Measurements from ENCODE around the gene CCDC88C.

CCDC88C gene

GRCh38 chr14:91283666-91284065, 134.0 kb downstream of the CCDC88C start:
- Histone ChIP-seq H3K9me3 (no peaks in the 10 kb centered on the region), H3K27ac (no peak overlapping the region), H3K27me3 (no peaks in the 10 kb centered on the region), H3K4me3 (no peak overlapping the region), H3K4me1 (peaks cover 0 to 21% (median 10%) of the 10 kb centered on the region in 4 donors), H3K36me3 (no peaks in the 10 kb centered on the region)
- intact Hi-C loops (cut with DNase I; ENCODE audit: low total_unique reads) = loop anchor here (10.0 kb wide), 1 partner anchor 369 kb away; no protein-coding TSS in a partner anchor
- no peak for TF ChIP-seq CTCF (IDR thresholded peaks at IDR 0.05)
- no peak for DNase-seq

- no peaks in the 10 kb centered on the region for H3K36me3 ChIP-seq
- no peak overlapping the region for H3K4me3 ChIP-seq
- H3K27ac ChIP-seq = no peak overlapping the region
- no peak for DNase-seq
- no peaks in the 10 kb centered on the region for H3K27me3 ChIP-seq
- H3K4me1 ChIP-seq = peaks cover 0 to 21% (median 10%) of the 10 kb centered on the region in 4 donors
- H3K9me3 ChIP-seq = no peaks in the 10 kb centered on the region
- TF ChIP-seq CTCF (IDR thresholded peaks at IDR 0.05) = no peak
- intact Hi-C loops (cut with DNase I; ENCODE audit: low total_unique reads) = loop anchor here (10.0 kb wide), 1 partner anchor 368 kb away; no protein-coding TSS in a partner anchor
Observed at GRCh38 chr14:91282954-91283645, 134.5 kb downstream of the CCDC88C start.

GRCh38 chr14:91281346-91281745, 136.3 kb downstream of the CCDC88C start:
- H3K36me3 ChIP-seq = no peaks in the 10 kb centered on the region
- no peak overlapping the region for H3K4me3 ChIP-seq
- TF ChIP-seq CTCF (IDR thresholded peaks at IDR 0.05) = no peak
- no peaks in the 10 kb centered on the region for H3K9me3 ChIP-seq
- peaks cover 0 to 21% (median 10%) of the 10 kb centered on the region in 4 donors for H3K4me1 ChIP-seq
- no peak for DNase-seq
- H3K27ac ChIP-seq = no peak overlapping the region
- H3K27me3 ChIP-seq = no peaks in the 10 kb centered on the region
- intact Hi-C loops (cut with DNase I; ENCODE audit: low total_unique reads) = loop anchor here (10.0 kb wide), 1 partner anchor 367 kb away; no protein-coding TSS in a partner anchor

GRCh38 chr14:91280129-91280528, 137.5 kb downstream of the CCDC88C start:
- Histone ChIP-seq H3K36me3 (no peaks in the 10 kb centered on the region), H3K9me3 (no peaks in the 10 kb centered on the region), H3K4me3 (no peak overlapping the region), H3K4me1 (peaks cover 0 to 17% (median 9%) of the 10 kb centered on the region in 4 donors), H3K27ac (no peak overlapping the region), H3K27me3 (no peaks in the 10 kb centered on the region)
- intact Hi-C loops (cut with DNase I; ENCODE audit: low total_unique reads) = loop anchor here (10.0 kb wide), 1 partner anchor 365 kb away; no protein-coding TSS in a partner anchor
- no peak for TF ChIP-seq CTCF (IDR thresholded peaks at IDR 0.05)
- DNase-seq = no peak

- Histone ChIP-seq H3K4me3 (no peak overlapping the region), H3K9me3 (no peaks in the 10 kb centered on the region), H3K27ac (no peak overlapping the region), H3K4me1 (peaks cover 0 to 9% (median 3%) of the 10 kb centered on the region in 4 donors), H3K36me3 (no peaks in the 10 kb centered on the region), H3K27me3 (no peaks in the 10 kb centered on the region)
- DNase-seq = no peak
- intact Hi-C loops (cut with DNase I; ENCODE audit: low total_unique reads) = no loop called here
- no peak for TF ChIP-seq CTCF (IDR thresholded peaks at IDR 0.05)
Observed at GRCh38 chr14:91279354-91279753, 138.3 kb downstream of the CCDC88C start.

All from tibial artery (tissue), 4 donors.